ENCODE data around the gene DIO1. TPM values are rescaled to one million over a fixed set of nuclear protein-coding genes. Genes with fewer than 3 reads are reported as not detected.

The DIO1 gene
- total and polyA plus RNA-seq, 11 donors, result not detected

DNA sequence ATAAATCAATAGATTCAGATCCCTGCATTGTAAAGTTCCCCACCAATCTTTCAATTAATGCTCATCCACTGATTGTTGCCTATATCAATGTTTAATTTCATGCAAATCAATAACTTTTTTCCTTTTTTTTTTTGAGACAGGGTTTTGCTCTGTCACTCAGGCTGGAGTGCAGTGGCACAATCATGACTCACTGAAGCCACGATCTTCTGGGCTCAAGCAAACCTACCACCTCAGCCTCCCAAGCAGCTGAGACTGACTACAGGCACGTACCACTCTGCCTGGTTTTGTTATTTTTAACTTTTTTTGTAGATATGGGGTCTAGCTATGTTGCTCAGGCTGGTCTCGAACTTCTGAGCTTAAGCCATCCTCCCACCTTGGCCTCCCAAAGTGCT, 25.7 kb downstream of the DIO1 start:
- no peak overlapping the region for H3K4me3 ChIP-seq
- ATAC-seq (no peak), DNase-seq (no peak)
- intact Hi-C loops (cut with DNase I), result loop anchor here in 1 of 10 donors (5.0 kb wide), 1 partner anchor 683 kb away; no protein-coding TSS in a partner anchor
- H3K27me3 ChIP-seq, result no peaks in the 10 kb centered on the region
- no peak for TF ChIP-seq POLR2A (IDR thresholded peaks at IDR 0.05)
- TF ChIP-seq, protein P1, sequence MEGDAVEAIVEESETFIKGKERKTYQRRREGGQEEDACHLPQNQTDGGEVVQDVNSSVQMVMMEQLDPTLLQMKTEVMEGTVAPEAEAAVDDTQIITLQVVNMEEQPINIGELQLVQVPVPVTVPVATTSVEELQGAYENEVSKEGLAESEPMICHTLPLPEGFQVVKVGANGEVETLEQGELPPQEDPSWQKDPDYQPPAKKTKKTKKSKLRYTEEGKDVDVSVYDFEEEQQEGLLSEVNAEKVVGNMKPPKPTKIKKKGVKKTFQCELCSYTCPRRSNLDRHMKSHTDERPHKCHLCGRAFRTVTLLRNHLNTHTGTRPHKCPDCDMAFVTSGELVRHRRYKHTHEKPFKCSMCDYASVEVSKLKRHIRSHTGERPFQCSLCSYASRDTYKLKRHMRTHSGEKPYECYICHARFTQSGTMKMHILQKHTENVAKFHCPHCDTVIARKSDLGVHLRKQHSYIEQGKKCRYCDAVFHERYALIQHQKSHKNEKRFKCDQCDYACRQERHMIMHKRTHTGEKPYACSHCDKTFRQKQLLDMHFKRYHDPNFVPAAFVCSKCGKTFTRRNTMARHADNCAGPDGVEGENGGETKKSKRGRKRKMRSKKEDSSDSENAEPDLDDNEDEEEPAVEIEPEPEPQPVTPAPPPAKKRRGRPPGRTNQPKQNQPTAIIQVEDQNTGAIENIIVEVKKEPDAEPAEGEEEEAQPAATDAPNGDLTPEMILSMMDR (IDR thresholded peaks at IDR 0.05), result no peak
- peaks cover 0 to 71% (median 40%) of the 10 kb centered on the region in 9 donors for H3K36me3 ChIP-seq
- H3K27ac ChIP-seq, result no peak overlapping the region
- H3K4me1 ChIP-seq, result peaks cover 0 to 5% (median 0%) of the 10 kb centered on the region in 12 donors
- 93 to 96% (median 95%) methylated on average over 3 of the region's 3 CpGs for WGBS, 4 donors
- H3K9me3 ChIP-seq, result no peaks in the 10 kb centered on the region

DNA sequence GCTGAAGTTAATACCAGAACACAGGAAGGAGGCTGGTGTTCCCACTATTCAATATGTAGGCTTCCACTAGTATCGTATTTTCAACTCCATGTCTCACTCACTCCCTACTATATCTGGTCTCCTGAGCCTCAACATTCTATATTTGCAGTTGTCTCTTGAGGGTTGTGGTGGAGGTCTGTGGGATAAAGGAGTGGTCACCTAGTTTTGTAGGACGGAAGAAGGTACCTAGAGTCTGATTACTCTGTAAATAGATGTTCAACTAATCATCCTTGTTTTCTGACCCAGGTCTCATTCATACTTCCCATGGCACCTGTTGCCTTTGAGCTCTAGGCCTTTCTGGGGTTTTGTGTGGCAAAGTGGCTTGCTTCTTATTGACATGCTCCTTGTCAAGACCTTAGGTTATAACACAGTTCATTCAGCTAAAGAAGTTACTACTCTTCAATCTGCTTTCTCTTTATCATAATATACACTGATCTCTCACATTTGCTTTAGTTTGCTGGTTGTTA, 33.4 kb downstream of the DIO1 start:
- H3K27me3 ChIP-seq, result no peaks in the 10 kb centered on the region
- no peak overlapping the region for H3K4me3 ChIP-seq
- no peak for ATAC-seq
- no peaks in the 10 kb centered on the region for H3K4me1 ChIP-seq
- no peak overlapping the region for H3K27ac ChIP-seq
- H3K9me3 ChIP-seq, result peaks cover 0 to 12% (median 0%) of the 10 kb centered on the region in 12 donors
- intact Hi-C loops (cut with DNase I), result no loop called here
- no peak for TF ChIP-seq POLR2A (IDR thresholded peaks at IDR 0.05)
- TF ChIP-seq, protein P1 (IDR thresholded peaks at IDR 0.05), result no peak
- DNase-seq, result no peak
- 95 to 100% (median 96%) methylated on average over 2 of the region's 2 CpGs for WGBS, 4 donors
- H3K36me3 ChIP-seq, result peaks cover 0 to 77% (median 57%) of the 10 kb centered on the region in 9 donors

- no peak for DNase-seq
- WGBS, 4 donors, result 82 to 92% (median 89%) methylated on average over 2 of the region's 2 CpGs
- TF ChIP-seq, protein P1 (IDR thresholded peaks at IDR 0.05), result no peak
- no peak for TF ChIP-seq POLR2A (IDR thresholded peaks at IDR 0.05)
- H3K27ac ChIP-seq, result no peak overlapping the region
- H3K36me3 ChIP-seq, result peaks cover 0 to 57% (median 38%) of the 10 kb centered on the region in 9 donors
- no peaks in the 10 kb centered on the region for H3K4me1 ChIP-seq
- peaks cover 0 to 18% (median 3%) of the 10 kb centered on the region in 12 donors for H3K9me3 ChIP-seq
- H3K27me3 ChIP-seq, result no peaks in the 10 kb centered on the region
- no peak for ATAC-seq
- H3K4me3 ChIP-seq, result no peak overlapping the region
- intact Hi-C loops (cut with DNase I), result no loop called here
Measured at GRCh38 chr1:53929246-53929960, 35.4 kb downstream of the DIO1 start.

DNA sequence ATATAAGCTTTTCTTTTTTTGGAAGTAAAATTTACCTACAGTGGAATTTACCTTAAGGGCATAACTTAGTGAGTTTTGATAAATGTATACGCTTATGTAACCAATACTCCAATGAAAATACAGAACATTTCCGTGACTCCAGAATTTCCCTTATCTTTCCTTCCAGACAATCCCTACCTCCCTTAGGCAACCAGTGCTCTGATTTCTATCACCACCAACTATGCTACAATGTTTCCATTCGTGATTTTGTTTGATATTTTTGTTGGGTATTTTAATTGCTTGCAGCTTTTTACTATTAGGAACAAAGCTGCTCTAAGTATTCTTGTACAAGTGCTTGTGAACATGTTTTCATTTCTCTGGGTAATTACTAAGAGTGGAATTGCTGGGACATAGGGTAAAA, 36.9 kb downstream of the DIO1 start:
- Histone ChIP-seq H3K4me3 (no peak overlapping the region), H3K27me3 (no peaks in the 10 kb centered on the region), H3K4me1 (no peaks in the 10 kb centered on the region), H3K27ac (no peak overlapping the region), H3K36me3 (peaks cover 0 to 49% (median 28%) of the 10 kb centered on the region in 9 donors), H3K9me3 (peaks cover 0 to 21% (median 4%) of the 10 kb centered on the region in 12 donors)
- ATAC-seq, result no peak
- intact Hi-C loops (cut with DNase I), result no loop called here
- no peak for DNase-seq
- 88 to 92% (median 90%) methylated on average over 3 of the region's 3 CpGs for WGBS, 4 donors
- TF ChIP-seq, protein P1 (IDR thresholded peaks at IDR 0.05), result no peak
- no peak for TF ChIP-seq POLR2A (IDR thresholded peaks at IDR 0.05)

Measured in heart left ventricle (tissue), 16 donors.